GM21737 (cell line): ENCODE data around the gene AGTR1.

Experiments used
- ATAC-seq: cut with Tn5 transposase; IDR thresholded peaks from one replicate; pipeline ENCODE4 v1.9.1; 2021; ENCODE audit warnings: mild to moderate bottlenecking, moderate library complexity; ENCODE audit not compliant: unreplicated experiment

AGTR1 gene

DNA sequence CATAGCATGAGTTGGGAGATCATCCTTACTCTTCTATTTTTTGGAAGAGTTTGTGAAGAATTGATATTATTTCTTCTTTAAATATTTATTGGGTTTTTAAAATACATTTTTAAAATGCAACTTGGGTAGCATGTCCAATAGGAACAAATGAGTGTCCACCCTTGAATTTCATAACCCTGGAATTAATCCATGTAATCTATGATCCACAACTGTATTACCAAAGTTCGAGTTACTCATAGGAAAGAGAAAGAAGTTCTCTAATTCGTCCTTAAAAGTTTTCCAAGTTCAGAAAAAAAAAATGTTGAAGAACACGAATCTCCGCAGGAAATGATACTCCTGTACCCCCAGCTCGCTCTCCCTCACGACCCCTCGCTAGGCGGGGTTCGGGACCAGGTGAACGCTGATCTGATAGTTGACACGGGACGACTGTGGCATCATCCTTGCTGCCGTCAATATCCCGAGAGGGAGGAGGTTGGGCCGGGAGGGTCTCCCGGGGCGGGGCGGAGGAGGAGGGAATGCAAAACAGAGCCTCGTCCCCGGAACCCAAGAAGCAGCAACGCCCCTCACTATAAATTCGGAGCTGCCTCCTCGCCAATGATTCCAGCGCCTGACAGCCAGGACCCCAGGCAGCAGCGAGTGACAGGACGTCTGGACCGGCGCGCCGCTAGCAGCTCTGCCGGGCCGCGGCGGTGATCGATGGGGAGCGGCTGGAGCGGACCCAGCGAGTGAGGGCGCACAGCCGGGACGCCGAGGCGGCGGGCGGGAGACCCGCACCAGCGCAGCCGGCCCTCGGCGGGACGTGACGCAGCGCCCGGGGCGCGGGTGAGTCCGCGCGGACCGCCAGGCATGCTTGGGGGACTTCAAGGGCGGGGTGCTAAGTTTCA is at the start of gene AGTR1:
TSS of gene AGTR1 (plus strand) at position 598 of the 884 bp plus-strand sequence. CDS start 43,133 bp downstream, outside the sequence.
- no peak for ATAC-seq

DNA sequence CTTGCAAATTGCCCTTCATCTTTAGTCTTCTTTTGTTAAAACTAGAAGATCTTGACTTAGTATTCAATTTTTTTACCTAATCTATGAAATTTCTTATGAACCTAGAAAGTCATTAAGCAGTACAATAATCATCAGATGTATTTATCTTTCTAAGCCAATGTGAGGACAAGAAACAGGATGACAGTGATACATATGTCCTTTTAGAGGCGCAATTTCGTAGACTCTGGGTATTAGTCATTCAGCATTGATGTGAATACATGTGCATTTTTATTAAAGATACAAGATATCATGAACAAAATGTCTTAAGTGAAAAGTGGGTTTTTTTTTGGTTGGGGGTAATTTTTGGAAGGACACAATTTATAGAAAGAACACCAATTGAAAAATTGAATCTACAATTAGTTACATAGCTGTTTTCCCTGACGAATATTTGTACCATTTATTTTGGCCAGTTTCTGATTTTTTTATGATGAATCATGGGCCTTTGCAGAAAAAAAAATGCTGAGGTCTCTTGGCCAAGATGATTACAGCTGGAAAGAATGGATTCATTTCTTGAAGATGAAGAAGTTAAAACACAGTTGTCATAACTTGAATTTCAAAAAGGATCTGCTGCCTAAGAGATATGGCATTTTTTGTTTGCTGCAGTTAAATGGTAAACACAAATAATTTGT is 48.9 kb upstream of the AGTR1 start:
- no peak for ATAC-seq

DNA sequence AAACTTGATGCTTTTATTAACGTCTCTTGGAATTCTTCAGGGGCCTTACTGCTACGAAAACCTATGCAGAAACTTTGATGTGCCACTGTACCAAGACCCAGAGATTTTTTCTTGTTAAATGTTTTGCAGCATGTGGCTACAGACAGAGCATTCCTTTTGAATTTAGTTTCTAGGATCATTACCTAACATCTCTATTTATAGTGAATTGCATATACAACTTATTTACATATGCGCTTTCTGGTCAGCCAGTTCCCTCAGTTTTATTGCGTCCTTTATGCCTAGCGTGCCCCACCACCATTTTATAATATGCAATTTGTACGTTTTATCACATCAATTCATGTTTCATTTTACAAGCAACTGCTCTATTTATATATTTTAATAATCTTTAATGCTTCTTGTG is 46.2 kb upstream of the AGTR1 start:
- ATAC-seq = no peak

DNA sequence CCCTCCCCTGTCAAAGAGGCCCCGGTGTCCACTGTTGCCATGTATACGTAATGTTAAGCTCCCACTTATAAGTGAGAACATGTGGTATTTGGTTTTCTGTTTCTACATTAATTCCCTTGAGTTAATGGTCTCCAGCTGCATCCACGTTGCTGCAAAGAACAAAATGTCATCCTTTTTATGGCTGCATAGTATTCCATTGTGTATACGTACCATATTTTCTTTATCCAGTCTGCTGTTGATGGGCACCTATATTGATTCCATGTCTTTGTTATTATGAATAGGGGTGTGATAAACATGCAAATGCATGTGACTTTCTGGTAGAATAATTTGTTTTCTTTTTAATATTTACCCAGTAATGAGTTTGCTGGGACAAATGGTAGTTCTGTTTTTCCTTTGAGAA is 43.3 kb upstream of the AGTR1 start:
- no peak for ATAC-seq

DNA sequence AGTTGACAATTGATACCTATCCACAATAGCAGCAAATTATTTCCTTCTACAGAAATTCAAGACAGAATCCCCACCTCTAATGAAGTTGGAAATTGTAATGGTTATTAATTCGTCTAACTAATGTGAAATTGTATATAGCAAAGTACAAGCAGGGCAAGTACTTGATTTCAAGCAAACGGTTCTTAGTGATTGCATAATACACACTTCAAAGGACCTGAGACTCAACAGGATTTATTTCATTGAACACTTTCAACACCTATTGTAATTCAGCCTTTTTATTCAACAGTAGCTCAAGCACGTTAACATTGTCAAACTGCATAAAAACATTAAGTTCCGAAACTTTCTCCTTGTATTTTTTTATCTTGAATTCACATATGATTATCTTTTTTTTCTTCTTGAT is 40.2 kb upstream of the AGTR1 start:
- no peak for ATAC-seq

DNA sequence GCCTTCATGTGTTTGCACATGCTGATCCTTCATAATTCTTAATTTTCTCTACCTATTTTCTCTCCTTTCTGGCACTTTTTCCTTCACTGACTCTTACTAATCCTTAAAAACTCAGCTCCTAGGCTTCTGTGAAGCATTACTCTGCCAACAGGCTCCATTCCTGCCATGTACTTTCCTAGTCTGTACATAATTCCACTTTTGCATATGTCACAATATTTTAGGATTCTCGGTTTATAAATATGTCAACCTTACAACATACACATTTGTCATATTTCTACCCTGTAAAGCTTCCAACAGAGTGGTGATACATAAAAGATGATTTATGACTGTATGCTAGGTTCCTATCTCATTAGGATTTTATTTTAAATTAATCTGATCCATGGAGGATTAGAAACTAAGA is 38.2 kb upstream of the AGTR1 start:
- no peak for ATAC-seq

DNA sequence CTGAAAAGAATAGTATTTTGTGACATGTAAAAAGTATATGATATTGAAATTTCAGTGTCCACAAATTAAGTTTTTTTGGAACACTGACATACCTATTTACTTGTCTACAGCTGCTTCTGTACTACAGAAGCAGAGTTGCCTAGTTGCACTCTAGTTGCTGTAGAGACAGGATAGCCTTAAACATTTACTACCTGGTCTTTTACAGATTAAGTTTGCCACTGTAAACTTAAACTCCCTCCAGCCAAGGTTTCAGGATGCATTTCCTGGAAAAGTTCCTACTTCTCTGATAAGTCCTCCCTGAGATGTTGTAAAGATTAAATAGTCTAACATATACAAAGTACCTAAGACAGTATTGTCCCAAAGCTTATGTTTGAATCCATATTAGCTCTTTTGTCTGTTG is 17.4 kb upstream of the AGTR1 start:
- ATAC-seq = no peak

DNA sequence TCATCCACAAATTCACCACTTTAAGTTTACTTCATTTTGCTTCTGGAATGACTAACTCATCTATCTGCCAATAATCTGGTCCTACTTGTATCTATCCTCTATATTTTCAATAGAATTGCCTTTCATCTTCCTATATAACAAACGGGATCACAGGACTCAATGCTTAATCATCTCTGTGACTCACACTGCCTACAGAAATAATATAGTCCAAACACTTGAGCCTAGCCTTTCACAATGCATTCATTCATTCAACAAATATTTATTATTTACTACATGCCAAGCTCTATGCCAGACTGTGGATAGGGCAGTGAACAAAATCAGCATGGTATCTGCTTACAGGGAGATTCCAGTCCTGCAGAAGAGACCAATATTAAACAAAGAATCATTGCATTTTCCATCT is 16.6 kb upstream of the AGTR1 start:
- ATAC-seq = no peak

DNA sequence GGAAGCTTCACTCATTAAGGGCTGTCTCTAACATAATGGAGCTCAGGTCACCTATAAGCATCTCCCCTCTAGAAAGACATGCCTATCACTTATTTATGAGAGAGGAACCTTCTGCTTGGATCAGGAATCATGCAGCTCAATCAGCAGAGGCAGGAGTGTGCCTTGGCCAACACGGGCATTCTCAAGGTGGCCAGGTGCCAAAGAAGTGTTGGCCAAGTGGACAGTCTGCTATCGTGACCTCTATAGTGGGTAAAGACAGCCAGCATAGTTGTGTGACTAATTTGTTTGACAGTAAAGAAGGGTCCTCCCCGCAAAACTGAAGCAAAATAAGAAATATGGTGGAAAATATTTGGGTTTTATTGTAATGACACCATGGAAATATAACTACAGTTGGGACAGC is 14.7 kb upstream of the AGTR1 start:
- no peak for ATAC-seq

DNA sequence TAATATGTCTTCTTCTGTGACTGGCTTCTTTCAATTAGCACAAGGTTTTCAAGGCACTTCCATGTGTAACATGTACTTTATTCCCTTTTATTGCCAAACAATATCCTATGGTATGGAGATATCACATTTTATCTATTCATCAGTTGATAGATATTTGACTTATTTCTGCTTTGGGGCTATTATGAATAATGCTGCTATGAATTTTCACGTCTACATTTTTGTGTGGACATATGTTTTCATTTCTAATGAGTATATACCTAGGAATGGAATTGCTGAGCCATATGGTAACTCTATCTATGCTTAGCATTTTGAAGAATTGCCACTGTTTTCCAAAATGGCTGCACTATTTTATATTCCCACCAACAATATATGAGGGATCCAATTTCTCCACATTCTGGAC is 3.6 kb upstream of the AGTR1 start:
- no peak for ATAC-seq

DNA sequence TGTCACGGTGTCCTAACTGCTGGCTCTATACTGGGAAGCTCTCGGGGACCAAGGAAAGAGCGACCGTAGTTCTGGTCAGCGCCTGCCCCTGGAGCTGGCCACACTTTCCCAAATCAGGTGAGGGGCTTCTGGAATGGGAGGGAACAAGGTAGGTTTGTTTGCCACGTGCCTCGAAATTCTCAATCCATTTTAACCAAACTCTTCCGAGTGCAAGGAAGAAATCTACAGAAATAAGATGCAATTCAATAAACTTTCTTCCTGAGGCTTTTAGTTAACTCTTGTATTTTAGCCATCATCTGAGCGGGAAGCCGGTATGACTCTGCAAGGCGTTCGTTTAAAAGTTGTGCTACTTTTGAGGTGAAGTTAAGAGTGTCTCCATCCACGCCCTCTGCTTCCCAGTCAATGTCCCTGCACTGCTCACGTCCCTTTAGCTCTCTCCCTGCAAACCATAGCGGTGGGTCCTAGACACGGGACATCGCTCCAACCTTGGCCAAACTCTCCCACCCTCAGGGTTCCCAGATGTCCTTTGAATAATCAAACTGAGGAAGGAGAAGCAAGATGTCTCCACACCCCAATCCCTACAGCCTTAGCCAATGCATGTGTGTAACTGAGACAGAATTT is 597 bp downstream of the AGTR1 start:
- ATAC-seq = no peak

DNA sequence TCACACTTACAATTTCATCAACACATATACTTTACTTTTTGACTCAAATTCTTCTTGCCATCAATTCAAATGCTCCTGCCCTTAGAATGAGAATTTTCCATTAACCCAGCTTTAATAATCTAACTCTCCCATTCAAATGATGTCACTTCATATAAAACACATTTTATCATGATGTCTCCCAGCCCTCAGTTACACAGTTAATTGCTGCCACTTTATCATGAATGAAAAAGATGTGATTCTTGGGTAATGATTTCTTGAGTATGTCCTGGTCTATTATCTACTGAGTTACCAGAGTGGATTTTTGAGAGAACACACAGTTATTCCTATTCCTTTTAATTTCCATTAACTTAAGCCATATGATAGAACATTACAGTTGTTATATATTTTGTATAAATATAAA is 7.6 kb downstream of the AGTR1 start:
- no peak for ATAC-seq

DNA sequence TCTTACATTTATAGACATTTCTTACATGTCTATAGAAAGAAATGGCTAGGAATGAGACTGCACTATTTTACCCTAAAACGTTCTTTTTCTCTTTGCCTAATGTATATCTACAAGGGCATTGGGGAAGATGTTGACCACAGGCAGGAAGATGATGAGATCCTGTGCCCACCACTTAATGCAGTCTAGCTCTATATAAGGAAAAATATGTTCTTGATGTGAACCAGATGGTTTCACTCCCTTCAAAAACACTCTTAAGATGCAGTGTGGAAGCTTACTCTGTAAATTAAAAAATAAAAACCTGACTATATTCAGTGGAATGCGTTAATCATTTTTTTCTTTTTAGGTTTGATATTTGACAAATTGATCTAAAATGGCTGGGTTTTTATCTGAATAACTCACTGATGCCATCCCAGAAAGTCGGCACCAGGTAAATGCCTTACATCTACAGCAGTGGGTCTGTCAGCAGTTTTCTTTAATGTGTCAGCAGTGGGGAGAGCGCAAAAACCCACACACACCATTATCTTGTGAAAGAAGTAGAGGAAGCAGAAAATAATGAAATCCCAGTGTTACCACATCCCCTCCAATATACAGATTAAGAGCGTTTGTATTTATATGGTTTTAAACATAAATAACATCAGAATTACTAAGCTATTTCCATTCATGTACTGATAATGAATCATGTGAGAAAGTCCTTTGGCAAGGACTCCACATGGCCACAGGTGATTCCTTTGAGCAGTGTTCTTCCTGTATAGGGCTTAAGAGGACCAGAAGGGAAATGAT is 10.1 kb downstream of the AGTR1 start:
- no peak for ATAC-seq

DNA sequence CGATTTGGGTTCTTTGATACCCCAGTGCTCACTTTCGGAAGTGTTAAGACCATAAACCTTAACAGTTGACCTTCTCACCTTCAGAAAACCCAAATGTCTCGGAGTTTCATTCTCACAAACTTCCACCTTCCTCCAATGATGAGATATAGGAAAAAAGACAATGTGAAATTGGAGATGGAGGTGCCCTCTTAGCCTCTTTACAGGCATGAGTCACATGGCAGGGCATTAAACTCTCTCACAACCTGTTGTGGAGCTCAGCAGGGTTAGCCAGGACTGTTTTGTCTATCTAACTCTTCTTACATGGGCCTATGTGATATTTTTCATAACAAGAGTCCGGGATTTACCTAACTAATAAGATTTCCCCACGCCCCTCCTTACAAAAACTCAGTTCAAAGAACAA is 10.7 kb downstream of the AGTR1 start:
- no peak for ATAC-seq

DNA sequence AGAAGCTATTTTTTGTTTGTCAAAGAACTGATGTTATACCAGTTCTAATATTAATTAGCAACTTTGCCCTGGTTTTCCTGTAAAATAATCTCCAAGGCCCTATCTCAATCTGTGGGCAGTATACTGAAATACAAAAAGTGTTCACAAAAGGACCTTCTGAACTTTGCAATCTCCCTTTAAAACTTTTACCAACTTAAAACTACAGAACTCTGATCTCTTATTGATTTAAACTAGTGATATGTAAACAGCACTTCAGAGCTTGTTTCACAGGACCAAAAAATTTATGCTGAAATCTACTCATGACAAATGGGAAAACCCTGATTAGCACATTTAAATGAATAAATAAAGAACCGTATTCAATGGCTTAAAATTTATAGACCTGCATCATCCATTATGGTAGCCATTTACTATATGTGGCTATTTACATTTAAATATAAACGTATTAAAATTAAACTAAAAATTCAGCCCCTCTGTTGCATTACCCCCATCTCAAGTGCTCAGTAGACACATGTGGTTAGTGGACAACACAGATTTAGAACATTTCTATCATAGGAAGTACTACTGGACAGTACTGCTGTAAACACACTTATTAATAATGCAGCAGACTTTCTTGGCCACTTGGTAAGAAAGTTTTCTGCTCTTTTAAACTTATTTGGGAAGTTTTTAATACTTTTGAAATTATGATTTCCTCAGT is 12.0 kb downstream of the AGTR1 start:
- no peak for ATAC-seq

DNA sequence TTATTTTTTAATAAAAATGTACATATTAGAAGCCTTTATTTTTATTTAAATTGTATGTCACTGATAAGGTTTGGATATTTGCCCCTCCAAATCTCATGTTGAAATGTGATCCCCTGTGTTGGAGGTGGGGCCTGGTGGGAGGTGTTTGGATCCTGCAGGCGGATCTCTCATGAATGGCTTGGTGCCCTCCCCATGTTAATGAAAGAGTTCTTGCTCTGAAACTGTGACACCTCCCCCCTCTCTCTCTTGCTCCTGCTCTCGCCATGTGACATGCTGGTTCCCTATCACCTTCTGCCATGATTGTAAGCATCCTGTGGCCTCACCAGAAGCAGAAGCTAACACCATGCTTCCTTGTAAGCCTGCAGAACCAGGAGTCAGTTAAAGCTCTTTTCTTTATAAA is 13.0 kb downstream of the AGTR1 start:
- no peak for ATAC-seq

DNA sequence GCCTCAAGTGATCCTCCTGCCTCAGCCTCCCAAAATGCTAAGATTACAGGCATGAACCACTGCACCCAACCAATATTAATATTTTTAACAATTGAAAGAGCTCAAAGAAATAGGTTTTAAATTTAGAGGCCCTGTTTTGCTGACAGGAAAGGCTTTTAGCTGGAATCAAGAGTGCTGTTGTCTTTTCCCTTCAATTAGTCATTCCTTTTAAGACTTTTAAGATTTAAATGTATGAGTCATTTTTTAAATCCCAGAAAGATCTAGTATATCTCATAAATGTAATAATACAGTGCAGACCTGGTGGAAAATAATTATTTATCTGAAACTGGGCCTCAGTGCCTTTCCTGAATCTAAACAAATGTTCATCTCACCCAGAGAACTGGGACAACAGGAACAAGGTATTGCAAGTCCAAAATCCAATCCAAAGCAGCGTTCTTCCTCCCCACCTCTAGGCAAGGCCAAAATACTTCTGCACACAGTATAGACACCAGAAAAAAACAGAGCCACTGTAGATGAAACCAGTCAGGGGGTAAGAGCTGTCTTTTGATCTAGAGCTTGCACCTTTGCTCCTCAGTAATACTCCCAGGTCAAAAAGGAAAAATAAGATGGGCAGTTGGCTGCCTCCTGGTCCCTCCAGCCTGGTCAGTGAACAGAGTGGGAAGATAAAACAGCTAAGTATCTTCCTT is 14.4 kb downstream of the AGTR1 start:
- ATAC-seq = no peak

DNA sequence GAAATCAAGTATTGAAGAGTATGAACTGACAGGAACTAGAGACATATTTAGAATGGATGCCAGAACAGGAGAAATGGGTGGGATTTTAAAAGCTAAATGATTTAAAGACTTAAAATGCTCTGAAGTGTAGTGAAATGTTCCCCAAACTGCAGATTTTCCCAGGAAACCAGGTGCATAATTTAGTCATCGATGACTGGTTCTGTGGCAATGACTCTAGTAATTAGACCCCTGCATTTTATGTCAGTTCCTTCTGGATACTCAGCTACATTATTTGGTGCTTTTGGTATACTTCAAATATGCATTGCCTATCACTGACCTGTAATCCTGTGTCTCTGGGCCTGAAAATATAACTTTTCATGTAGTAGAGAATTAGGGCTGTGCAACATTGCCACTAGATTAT is 16.8 kb downstream of the AGTR1 start:
- ATAC-seq = no peak

DNA sequence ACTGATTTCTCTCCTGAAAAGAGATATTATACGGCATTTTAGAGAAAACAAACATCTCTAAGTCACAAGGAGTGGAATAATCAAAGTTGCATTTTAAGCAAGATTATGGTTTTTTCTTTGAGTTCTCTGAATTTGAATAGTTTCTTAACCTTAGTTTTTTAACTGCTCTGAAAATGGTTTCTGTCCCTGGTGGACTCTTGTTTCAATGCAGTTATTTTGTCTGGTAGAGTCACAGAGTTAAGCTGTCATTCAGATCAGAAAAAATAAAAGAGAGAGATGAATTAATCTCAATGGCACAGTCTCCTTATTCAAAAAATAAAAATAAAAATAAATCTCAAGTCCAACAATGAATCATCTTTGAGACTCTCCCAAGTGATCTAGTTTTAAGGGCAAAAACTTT is 19.0 kb downstream of the AGTR1 start:
- no peak for ATAC-seq
